NB4 (cell line): ENCODE measurements around the gene WNK1.
A peak's percentile ranks its signal among the peaks of the same experiment; 100 is the strongest.

Source experiments
- DNase-seq: peaks from one replicate; pipeline ENCODE4 v3.0.0; 2010; ENCODE audit warnings: low read depth
- H3K4me3 ChIP-seq: one replicate; pipeline ENCODE4 v1.5.1; 2011; ENCODE audit warnings: mild to moderate bottlenecking, low read depth, low read length, moderate library complexity
- MYC ChIP-seq: IDR thresholded peaks from 2 replicates; pipeline ENCODE4 v1.6.1; 2011; ENCODE audit warnings: low read depth, low read length
- POLR2A ChIP-seq: IDR thresholded peaks from 2 replicates; pipeline ENCODE4 v1.6.1; 2011; ENCODE audit warnings: mild to moderate bottlenecking; ENCODE audit not compliant: insufficient read length; ENCODE audit errors: extremely low read depth
- TF ChIP-seq, protein P1 (sequence below): IDR thresholded peaks from 2 replicates; pipeline ENCODE4 v1.6.1; 2011; ENCODE audit warnings: low read depth, low read length
- TF ChIP-seq, protein P2 (sequence below): IDR thresholded peaks from one replicate; pipeline ENCODE4 v1.5.1; 2012; ENCODE audit warnings: low read depth, low read length

WNK1 gene

DNA sequence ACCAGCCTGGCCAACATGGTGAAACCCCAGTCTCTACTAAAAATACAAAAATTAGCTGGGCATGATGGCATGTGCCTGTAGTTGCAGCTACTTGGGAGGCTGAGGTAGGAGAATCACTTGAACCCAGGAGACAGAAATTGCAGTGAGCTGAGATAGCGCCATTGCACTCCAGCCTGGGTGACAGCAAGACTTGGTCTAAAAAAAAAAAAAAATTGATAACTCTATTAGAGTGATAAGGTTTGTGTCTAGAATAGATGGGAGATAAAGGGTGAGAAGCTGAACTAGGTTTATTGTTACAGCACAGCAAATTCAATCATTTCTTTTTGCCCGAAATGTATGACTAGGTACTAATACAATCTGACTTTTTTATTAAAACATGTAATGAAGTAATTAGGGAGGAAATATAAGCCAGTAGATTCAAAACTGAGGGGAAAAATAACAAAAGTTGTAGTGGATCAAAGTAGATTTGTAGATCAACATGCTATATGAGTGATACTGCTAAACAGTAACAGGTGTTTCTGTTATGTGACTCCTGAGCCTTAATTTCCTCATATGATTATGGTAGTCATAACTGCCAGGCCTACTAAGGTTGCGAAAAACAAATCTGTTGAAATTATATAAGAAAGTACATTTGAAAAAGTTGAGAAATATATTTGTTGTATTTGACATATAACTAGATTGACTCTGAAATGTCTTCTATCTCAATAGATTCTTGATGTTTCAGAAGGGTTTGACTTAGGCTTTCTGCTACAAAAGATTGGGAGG lies 83.6 kb downstream of the WNK1 start:
- DNase-seq = peak; percentile 67
- TF ChIP-seq POLR2A = no peak
- TF ChIP-seq, protein P1, sequence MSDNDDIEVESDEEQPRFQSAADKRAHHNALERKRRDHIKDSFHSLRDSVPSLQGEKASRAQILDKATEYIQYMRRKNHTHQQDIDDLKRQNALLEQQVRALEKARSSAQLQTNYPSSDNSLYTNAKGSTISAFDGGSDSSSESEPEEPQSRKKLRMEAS = no peak
- TF ChIP-seq, protein P2, sequence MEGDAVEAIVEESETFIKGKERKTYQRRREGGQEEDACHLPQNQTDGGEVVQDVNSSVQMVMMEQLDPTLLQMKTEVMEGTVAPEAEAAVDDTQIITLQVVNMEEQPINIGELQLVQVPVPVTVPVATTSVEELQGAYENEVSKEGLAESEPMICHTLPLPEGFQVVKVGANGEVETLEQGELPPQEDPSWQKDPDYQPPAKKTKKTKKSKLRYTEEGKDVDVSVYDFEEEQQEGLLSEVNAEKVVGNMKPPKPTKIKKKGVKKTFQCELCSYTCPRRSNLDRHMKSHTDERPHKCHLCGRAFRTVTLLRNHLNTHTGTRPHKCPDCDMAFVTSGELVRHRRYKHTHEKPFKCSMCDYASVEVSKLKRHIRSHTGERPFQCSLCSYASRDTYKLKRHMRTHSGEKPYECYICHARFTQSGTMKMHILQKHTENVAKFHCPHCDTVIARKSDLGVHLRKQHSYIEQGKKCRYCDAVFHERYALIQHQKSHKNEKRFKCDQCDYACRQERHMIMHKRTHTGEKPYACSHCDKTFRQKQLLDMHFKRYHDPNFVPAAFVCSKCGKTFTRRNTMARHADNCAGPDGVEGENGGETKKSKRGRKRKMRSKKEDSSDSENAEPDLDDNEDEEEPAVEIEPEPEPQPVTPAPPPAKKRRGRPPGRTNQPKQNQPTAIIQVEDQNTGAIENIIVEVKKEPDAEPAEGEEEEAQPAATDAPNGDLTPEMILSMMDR = no peak
- no peak for TF ChIP-seq MYC

DNA sequence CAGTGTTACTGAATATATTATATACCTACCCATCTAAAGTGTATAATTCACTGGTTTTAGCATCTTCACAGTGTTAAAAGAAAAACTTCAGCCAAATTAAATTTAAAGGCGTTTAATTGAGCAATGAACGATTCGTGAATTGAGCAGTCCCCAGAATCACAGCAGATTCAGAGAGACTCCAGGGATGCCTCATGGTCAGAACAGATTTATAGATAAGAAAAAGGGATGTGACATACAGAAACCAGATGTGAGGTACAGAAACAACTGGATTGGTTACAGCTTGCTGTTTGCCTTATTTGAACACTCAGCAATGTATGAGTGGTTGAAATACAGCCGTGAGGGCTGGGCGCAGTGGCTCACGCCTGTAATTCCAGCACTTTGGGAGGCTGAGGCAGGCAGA lies 84.6 kb downstream of the WNK1 start:
- peak; percentile 11 for DNase-seq
- TF ChIP-seq MYC = no peak
- TF ChIP-seq POLR2A = no peak
- TF ChIP-seq, protein P1 = no peak
- TF ChIP-seq, protein P2 = no peak
- H3K4me3 ChIP-seq = no peak overlapping the region

More for the DNA sequence above, 83.6 kb downstream of the WNK1 start:
- no peak overlapping the region for H3K4me3 ChIP-seq

DNA sequence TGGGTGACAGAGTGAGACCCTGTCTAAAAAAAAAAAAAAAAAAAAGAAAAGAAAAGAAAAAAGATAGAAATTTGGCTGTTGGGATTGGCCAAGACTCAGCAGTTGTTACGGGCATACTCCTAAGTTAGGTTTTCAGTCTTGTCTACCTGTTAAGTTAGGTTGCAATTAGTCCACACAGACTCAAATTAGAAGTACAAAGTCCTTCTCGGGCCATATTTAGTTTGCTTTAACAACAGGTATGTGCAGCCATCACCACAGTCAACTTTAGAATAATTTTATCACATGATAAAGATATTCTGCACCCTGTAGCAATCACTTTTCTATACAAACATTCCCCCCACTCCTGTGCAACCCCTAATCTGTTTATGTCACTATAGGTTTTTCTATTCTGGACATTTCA lies 85.2 kb downstream of the WNK1 start:
- DNase-seq = no peak
- H3K4me3 ChIP-seq = no peak overlapping the region
- TF ChIP-seq, protein P2 = no peak
- TF ChIP-seq POLR2A = no peak
- TF ChIP-seq, protein P1 = no peak
- TF ChIP-seq MYC = no peak

DNA sequence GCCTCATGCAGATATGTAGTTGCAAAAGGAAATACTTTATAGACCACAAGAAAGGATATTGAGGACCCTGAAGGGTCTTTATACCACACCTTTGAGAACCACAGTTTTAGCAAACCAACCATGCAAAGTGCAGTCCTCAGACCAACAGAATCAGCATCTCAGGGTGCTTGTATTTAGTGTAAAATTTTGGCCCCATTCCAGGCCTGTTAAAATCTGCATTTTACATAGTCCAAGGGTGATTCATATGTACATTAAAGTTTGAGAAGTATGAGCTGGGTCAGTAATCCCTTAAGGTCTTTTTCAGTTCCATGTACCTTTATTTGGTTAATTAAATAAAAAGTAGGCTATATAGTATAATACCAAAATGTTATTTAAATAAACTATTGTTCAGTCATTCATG lies 91.2 kb downstream of the WNK1 start:
- H3K4me3 ChIP-seq = no peak overlapping the region
- no peak for TF ChIP-seq MYC
- TF ChIP-seq, protein P2 = no peak
- TF ChIP-seq, protein P1 = no peak
- TF ChIP-seq POLR2A = no peak
- DNase-seq = no peak

DNA sequence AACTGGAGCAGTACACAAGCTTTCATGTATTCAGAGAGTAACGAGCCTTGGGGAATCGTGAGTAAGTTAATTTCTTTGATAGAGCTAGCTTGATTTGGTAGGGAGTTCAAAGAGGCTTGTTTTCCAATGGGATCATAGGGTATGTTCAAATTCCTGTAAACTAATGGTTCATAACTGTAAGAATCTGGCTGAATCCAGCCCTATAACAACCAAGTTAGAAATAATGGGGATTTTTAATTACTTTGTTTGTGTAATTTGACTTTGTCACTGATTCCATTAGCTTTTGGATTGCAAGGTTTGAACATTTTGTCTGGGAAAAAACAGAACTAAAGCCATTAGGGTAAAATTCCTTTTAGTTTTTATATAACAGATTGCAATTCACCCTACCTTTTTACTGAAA lies 94.0 kb downstream of the WNK1 start:
- TF ChIP-seq POLR2A (no peak), MYC (no peak)
- TF ChIP-seq, protein P1 = no peak
- TF ChIP-seq, protein P2 = no peak
- DNase-seq = no peak
- no peak overlapping the region for H3K4me3 ChIP-seq
